CD4-positive, alpha-beta T cell treated with Interleukin-4 for 1 hour (primary cell): Measurements from ENCODE around the gene TSPAN9.

Source experiments
- DNase-seq, 2 donors: peaks; one replicate each; pipeline ENCODE4 v3.0.0-alpha.2; 2020 to 2022

TSPAN9 gene

GRCh38 chr12:3168223-3169221 is 91.3 kb downstream of the TSPAN9 start:
- no peak for DNase-seq

- DNase-seq = no peak
Observed at GRCh38 chr12:3170423-3171194, 93.4 kb downstream of the TSPAN9 start.

GRCh38 chr12:3171195-3171591 is 94.0 kb downstream of the TSPAN9 start:
- DNase-seq = no peak

- DNase-seq = no peak
Observed at GRCh38 chr12:3172124-3173007, 95.2 kb downstream of the TSPAN9 start.

GRCh38 chr12:3173008-3173553 is 95.9 kb downstream of the TSPAN9 start:
- no peak for DNase-seq

GRCh38 chr12:3173912-3174311 is 96.7 kb downstream of the TSPAN9 start:
- DNase-seq = no peak

GRCh38 chr12:3175238-3175637 is 98.1 kb downstream of the TSPAN9 start:
- DNase-seq = no peak

- no peak for DNase-seq
Observed at GRCh38 chr12:3176754-3177153, 99.6 kb downstream of the TSPAN9 start.

GRCh38 chr12:3177778-3178425 is 100.7 kb downstream of the TSPAN9 start:
- no peak for DNase-seq

- no peak for DNase-seq
Observed at GRCh38 chr12:3178671-3179313, 101.6 kb downstream of the TSPAN9 start.

GRCh38 chr12:3179731-3180130 is 102.6 kb downstream of the TSPAN9 start:
- DNase-seq = no peak

- DNase-seq = no peak
Observed at GRCh38 chr12:3182426-3182825, 105.2 kb downstream of the TSPAN9 start.

GRCh38 chr12:3184485-3184884 is 107.3 kb downstream of the TSPAN9 start:
- no peak for DNase-seq

GRCh38 chr12:3185260-3185870 is 108.2 kb downstream of the TSPAN9 start:
- no peak for DNase-seq

- DNase-seq = no peak
Observed at GRCh38 chr12:3186546-3187215, 109.5 kb downstream of the TSPAN9 start.

- DNase-seq = no peak
Observed at GRCh38 chr12:3187846-3188770, 110.9 kb downstream of the TSPAN9 start.

GRCh38 chr12:3189282-3189681 is 112.1 kb downstream of the TSPAN9 start:
- DNase-seq = no peak

- DNase-seq = no peak
Observed at GRCh38 chr12:3190101-3190500, 112.9 kb downstream of the TSPAN9 start.

- no peak for DNase-seq
Observed at GRCh38 chr12:3191450-3191849, 114.3 kb downstream of the TSPAN9 start.
